Measurements from ENCODE around the gene FAM193A.

The FAM193A gene

DNA sequence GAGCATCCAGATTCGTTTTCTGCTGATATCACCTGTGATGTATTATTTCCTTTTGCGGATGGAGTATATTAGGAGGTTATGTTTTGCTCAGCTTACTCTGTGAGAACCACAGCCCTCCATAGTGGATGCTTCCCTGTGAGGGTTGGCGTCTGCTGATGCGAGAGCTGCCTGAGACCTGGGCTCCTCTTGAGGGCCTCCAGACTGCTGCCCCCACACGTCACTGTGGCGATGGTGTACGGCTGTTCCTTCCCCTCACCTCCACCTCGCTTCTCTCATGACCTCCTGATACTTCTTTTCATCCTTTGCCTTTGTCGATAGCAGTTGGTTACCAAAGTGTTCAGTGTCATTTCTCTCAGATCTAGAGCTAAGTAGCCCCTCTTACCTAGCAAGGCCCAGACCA, 148.0 kb downstream of the FAM193A start:
- no peak for FAIRE-seq
- no peak for DNase-seq (ENCODE audit: insufficient read length, low spot score)
- TF ChIP-seq, protein P1, sequence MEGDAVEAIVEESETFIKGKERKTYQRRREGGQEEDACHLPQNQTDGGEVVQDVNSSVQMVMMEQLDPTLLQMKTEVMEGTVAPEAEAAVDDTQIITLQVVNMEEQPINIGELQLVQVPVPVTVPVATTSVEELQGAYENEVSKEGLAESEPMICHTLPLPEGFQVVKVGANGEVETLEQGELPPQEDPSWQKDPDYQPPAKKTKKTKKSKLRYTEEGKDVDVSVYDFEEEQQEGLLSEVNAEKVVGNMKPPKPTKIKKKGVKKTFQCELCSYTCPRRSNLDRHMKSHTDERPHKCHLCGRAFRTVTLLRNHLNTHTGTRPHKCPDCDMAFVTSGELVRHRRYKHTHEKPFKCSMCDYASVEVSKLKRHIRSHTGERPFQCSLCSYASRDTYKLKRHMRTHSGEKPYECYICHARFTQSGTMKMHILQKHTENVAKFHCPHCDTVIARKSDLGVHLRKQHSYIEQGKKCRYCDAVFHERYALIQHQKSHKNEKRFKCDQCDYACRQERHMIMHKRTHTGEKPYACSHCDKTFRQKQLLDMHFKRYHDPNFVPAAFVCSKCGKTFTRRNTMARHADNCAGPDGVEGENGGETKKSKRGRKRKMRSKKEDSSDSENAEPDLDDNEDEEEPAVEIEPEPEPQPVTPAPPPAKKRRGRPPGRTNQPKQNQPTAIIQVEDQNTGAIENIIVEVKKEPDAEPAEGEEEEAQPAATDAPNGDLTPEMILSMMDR (IDR thresholded peaks at IDR 0.05; ENCODE audit: insufficient read depth, missing control alignments), result no peak

DNA sequence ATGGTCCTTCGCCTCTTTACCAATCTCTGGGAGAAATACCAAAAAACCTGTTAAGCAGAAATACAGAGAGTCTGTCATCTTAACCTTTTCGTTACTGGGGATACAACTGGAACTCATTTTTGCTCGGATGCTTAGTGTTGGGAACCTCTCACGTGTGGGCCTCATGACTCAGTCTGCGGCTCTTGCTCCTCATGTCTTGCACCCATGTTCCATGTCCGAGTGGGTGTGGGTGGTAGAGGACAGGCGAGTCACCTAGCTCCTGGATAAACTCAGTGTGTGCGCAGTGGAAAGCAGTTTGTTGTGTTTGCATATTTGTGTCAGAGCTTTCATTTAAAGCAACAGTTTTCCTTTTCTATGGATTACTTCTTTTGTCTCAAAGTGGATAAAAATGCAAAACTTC, 149.1 kb downstream of the FAM193A start:
- FAIRE-seq, result no peak
- no peak for DNase-seq (ENCODE audit: insufficient read length, low spot score)
- TF ChIP-seq, protein P1 (IDR thresholded peaks at IDR 0.05; ENCODE audit: insufficient read depth, missing control alignments), result no peak

DNA sequence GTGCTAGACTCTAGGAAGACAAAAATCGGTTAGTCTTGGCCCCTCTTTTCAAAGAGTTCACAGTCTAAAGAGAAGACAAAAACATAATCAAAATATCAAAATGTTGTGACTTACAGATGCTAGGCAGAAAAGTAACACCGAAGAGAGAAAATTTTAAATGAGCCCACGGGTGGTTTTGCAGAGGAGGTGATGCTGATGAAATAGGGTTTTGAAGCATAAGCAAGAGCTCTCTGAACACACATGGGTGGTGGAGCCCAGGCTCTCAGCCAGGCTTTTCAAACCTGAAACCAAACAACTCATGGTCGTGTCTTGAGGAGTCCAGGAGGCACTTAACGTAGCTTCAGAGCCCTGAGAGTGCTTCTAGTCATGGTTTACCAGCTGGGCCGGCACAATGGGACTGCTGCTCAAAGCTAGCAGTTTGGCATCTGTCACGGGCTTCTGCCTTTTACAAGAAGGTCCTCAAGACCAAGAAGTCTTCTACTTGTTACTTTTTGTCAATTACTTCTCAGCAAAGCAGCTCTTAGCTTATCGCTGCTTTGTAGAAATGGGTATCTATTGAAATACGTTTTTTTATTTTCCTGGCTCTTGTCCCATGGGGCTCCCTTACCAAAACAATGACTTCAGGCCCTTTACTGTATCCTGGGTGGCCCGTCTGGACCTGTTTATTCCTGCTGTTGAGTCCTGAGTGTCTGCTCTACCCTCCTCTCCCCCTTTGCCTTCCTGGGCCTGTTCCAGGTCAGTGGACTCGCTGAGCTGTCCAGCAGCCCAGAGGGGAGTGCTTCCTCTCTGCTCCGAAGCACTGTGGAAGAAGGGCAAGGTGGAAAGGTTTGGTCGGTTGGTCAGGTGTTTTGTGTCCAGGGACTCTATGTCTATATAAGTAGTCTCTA, 150.2 kb downstream of the FAM193A start:
- no peak for DNase-seq (ENCODE audit: insufficient read length, low spot score)
- no peak for FAIRE-seq
- TF ChIP-seq, protein P1 (IDR thresholded peaks at IDR 0.05; ENCODE audit: insufficient read depth, missing control alignments), result no peak

DNA sequence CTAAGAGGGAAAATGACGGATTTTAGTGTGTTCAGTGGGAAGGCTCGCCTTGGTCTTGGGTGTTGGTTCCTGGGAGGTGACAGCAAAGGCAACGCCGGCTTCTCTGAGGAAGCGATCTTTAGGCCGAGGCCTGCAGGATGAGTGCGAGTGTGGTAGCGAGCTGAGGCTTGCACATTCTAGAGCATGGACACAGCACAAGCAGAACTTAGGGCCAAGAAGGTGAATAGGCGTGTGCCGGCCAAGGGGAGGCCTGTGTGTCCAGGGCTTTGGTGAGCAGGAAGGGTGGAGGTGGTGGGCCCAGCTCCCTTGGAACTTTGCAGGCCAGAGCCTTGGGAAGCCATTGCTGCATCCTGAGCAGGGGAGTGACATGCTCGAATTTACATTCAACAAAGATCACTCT, 151.8 kb downstream of the FAM193A start:
- DNase-seq (ENCODE audit: insufficient read length, low spot score), result no peak
- TF ChIP-seq, protein P1 (IDR thresholded peaks at IDR 0.05; ENCODE audit: insufficient read depth, missing control alignments), result no peak
- FAIRE-seq, result no peak

DNA sequence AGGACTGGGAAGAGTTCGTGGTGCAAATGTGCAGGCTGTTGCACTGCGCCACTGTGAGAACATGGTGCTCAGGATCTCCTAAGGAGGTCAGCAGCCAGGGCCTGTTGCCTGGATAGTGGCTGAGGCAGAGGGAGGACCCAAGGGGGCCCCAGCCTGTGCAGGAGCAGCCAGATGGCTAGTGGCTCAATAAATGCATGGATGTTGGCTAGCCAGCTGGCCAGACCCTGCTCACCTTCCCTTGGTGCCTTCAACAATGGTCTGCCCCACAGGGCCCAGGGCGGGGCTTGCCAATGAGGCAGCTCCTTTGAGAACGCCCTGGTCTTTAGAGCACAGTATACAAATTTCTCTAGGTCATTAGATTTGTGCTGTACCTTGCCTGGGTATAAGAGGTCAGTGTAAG, 152.2 kb downstream of the FAM193A start:
- DNase-seq (ENCODE audit: insufficient read length, low spot score) (no peak), FAIRE-seq (no peak)
- TF ChIP-seq, protein P1 (IDR thresholded peaks at IDR 0.05; ENCODE audit: insufficient read depth, missing control alignments), result no peak

DNA sequence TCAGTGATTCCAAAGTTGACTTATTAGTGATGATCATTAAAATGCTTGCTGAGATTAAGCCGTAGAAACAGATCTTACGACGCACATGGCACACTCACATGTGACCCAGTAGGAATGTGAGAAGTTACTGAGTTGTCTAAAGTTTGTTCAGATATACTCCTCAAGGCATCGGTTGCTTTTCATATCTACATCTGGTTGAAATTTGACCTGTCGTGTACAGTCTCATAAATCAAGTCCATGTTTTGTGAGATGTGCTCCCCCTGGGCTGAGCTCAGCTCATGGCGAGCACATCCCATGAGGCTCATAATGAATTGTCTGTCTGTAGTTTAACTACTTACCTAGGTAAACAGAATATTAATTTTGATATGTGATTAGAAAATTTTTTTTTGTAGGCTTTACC, 152.7 kb downstream of the FAM193A start:
- FAIRE-seq, result no peak
- TF ChIP-seq, protein P1 (IDR thresholded peaks at IDR 0.05; ENCODE audit: insufficient read depth, missing control alignments), result no peak

More for the DNA sequence above, 152.7 kb downstream of the FAM193A start:
- no peak for DNase-seq (ENCODE audit: insufficient read length, low spot score)

All from D721Med (cell line).